AG10803 (cell line): ENCODE data around the gene IGFBP2.

ENCODE experiments used
- DNase-seq: peaks from one replicate; pipeline ENCODE4 v3.0.0; 2010; ENCODE audit warnings: low read depth
- H3K4me3 ChIP-seq: 2 replicates; pipeline ENCODE4 v1.5.1; 2011; ENCODE audit warnings: mild to moderate bottlenecking, low read length, control low read depth
- CTCF ChIP-seq: conservative IDR thresholded peaks from 2 replicates; pipeline ENCODE4 v1.5.1; 2011; ENCODE audit warnings: mild to moderate bottlenecking, low read length, control low read depth, inconsistent platforms

Gene IGFBP2

GRCh38 chr2:216692636-216693413, 59.6 kb downstream of the IGFBP2 start:
- TF ChIP-seq CTCF, result no peak
- H3K4me3 ChIP-seq, result peak overlapping the region; percentile 70
- DNase-seq, result peak; percentile 45

- no peak for DNase-seq
- peak overlapping the region; percentile 70 for H3K4me3 ChIP-seq
- no peak for TF ChIP-seq CTCF
These were observed 60.3 kb downstream of the IGFBP2 start for GRCh38 chr2:216693414-216694080.

GRCh38 chr2:216694082-216694825, 61.0 kb downstream of the IGFBP2 start:
- TF ChIP-seq CTCF, result no peak
- peak overlapping the region; percentile 70 for H3K4me3 ChIP-seq
- DNase-seq, result peak; percentile 33

GRCh38 chr2:216694826-216695217, 61.6 kb downstream of the IGFBP2 start:
- H3K4me3 ChIP-seq, result peak overlapping the region; percentile 70
- no peak for DNase-seq

GRCh38 chr2:216695401-216695821, 62.2 kb downstream of the IGFBP2 start, which contains the start of gene IGFBP5:
Gene IGFBP5, minus strand, starts transcription at chr2:216695549. Its CDS starts 774 bp downstream, at chr2:216694775.
- DNase-seq, result peak; percentile 71
- TF ChIP-seq CTCF, result peak; percentile 19
- H3K4me3 ChIP-seq, result peak within 1 kb of the TSS; percentile 70

More at GRCh38 chr2:216694826-216695217, 61.6 kb downstream of the IGFBP2 start:
- TF ChIP-seq CTCF, result no peak

GRCh38 chr2:216696321-216696720, 63.1 kb downstream of the IGFBP2 start:
- no peak for TF ChIP-seq CTCF
- H3K4me3 ChIP-seq, result no peak overlapping the region
- no peak for DNase-seq
